ENCODE data around the gene CTDSPL.
A peak's percentile ranks its signal among the peaks of the same experiment; 100 is the strongest.

CTDSPL gene

GRCh38 chr3:37861620-37862041, at the start of gene CTDSPL:
Gene CTDSPL (plus strand): TSS chr3:37861880. CDS start chr3:37862200, 320 bp downstream.
- TF ChIP-seq NFIC (IDR thresholded peaks at IDR 0.05) (no peak), YY1 (IDR thresholded peaks at IDR 0.05; ENCODE audit: low read depth) (no peak), REST (IDR thresholded peaks at IDR 0.05; ENCODE audit: low read depth) (no peak), RAD21 (IDR thresholded peaks at IDR 0.05; ENCODE audit: low read depth) (no peak), FOXM1 (IDR thresholded peaks at IDR 0.05; ENCODE audit: borderline replicate concordance, low read depth) (no peak), CEBPB (IDR thresholded peaks at IDR 0.05) (no peak), TCF12 (IDR thresholded peaks at IDR 0.05; ENCODE audit: low read depth) (no peak), ZBTB7A (IDR thresholded peaks at IDR 0.05; ENCODE audit: low read depth) (no peak), TAF1 (IDR thresholded peaks at IDR 0.05; ENCODE audit: low read depth) (no peak), USF1 (IDR thresholded peaks at IDR 0.05) (no peak), EP300 (IDR thresholded peaks at IDR 0.05; ENCODE audit: borderline replicate concordance) (no peak), TEAD4 (IDR thresholded peaks at IDR 0.05) (no peak), CREB1 (IDR thresholded peaks at IDR 0.05; ENCODE audit: low read depth) (no peak), MAX (IDR thresholded peaks at IDR 0.05) (no peak), EGR1 (IDR thresholded peaks at IDR 0.05) (no peak)

GRCh38 chr3:37812499-37812896, 49.2 kb upstream of the CTDSPL start:
- TF ChIP-seq NFIC (IDR thresholded peaks at IDR 0.05) (no peak), TEAD4 (IDR thresholded peaks at IDR 0.05) (no peak), TAF1 (IDR thresholded peaks at IDR 0.05; ENCODE audit: low read depth) (no peak), EP300 (IDR thresholded peaks at IDR 0.05; ENCODE audit: borderline replicate concordance) (no peak), CEBPB (IDR thresholded peaks at IDR 0.05) (no peak), REST (IDR thresholded peaks at IDR 0.05; ENCODE audit: low read depth) (no peak), ZBTB7A (IDR thresholded peaks at IDR 0.05; ENCODE audit: low read depth) (no peak), EGR1 (IDR thresholded peaks at IDR 0.05) (no peak), TCF12 (IDR thresholded peaks at IDR 0.05; ENCODE audit: low read depth) (no peak), MAX (IDR thresholded peaks at IDR 0.05) (no peak), FOXM1 (IDR thresholded peaks at IDR 0.05; ENCODE audit: borderline replicate concordance, low read depth) (no peak), RAD21 (IDR thresholded peaks at IDR 0.05; ENCODE audit: low read depth) (no peak), USF1 (IDR thresholded peaks at IDR 0.05) (no peak), CREB1 (IDR thresholded peaks at IDR 0.05; ENCODE audit: low read depth) (no peak), YY1 (IDR thresholded peaks at IDR 0.05; ENCODE audit: low read depth) (no peak)

GRCh38 chr3:37813403-37813802, 48.3 kb upstream of the CTDSPL start:
- TF ChIP-seq EGR1 (IDR thresholded peaks at IDR 0.05) (no peak), REST (IDR thresholded peaks at IDR 0.05; ENCODE audit: low read depth) (no peak), CREB1 (IDR thresholded peaks at IDR 0.05; ENCODE audit: low read depth) (no peak), EP300 (IDR thresholded peaks at IDR 0.05; ENCODE audit: borderline replicate concordance) (no peak), YY1 (IDR thresholded peaks at IDR 0.05; ENCODE audit: low read depth) (no peak), RAD21 (IDR thresholded peaks at IDR 0.05; ENCODE audit: low read depth) (no peak), TCF12 (IDR thresholded peaks at IDR 0.05; ENCODE audit: low read depth) (no peak), TEAD4 (IDR thresholded peaks at IDR 0.05) (no peak), MAX (IDR thresholded peaks at IDR 0.05) (no peak), TAF1 (IDR thresholded peaks at IDR 0.05; ENCODE audit: low read depth) (no peak), ZBTB7A (IDR thresholded peaks at IDR 0.05; ENCODE audit: low read depth) (no peak)

GRCh38 chr3:37814547-37814946, 47.1 kb upstream of the CTDSPL start:
- TF ChIP-seq RAD21 (IDR thresholded peaks at IDR 0.05; ENCODE audit: low read depth) (peak; percentile 27; the same call in 1 of the 2 replicates), CEBPB (IDR thresholded peaks at IDR 0.05) (no peak)
